Thyroid gland (tissue), 4 donors: Measurements from ENCODE around the gene H2BW1. TPM values are rescaled to one million over a fixed set of nuclear protein-coding genes. Genes with fewer than 3 reads are reported as not detected.
"Not testable (repeated sequence)": the region's sequence is repeated elsewhere in the genome, so short reads cannot be mapped to it uniquely, and the experiment has no call there.

ENCODE experiments used
- DNase-seq, 2 donors: peaks; one replicate each; pipeline ENCODE4 v3.0.0-alpha.2; 2019
- H3K27ac ChIP-seq, 3 donors: fragments of 200-600 bp; sonication (generic); 1 replicate in 2 of 3; 2 replicates in 1 of 3; pipeline ENCODE4 v1.5.1; 2016 to 2019; ENCODE audit warnings: mild to moderate bottlenecking in 1 of 3, moderate library complexity in 1 of 3
- H3K27me3 ChIP-seq: fragments of 200-600 bp; sonication (generic); one replicate; pipeline ENCODE4 v1.5.1; 2019
- H3K36me3 ChIP-seq, 2 donors: fragments of 200-600 bp; sonication (generic); one replicate each; pipeline ENCODE4 v1.5.1; 2016 to 2019
- H3K4me1 ChIP-seq, 2 donors: fragments of 200-600 bp; sonication (generic); one replicate each; pipeline ENCODE4 v1.5.1; 2017 to 2019
- H3K4me3 ChIP-seq, 3 donors: fragments of 200-600 bp; sonication (generic); replicated peaks in 1 of 3; 1 replicate in 2 of 3; 2 replicates in 1 of 3; pipeline ENCODE4 v1.5.1; 2016; ENCODE audit warnings: mild to moderate bottlenecking in 1 of 3
- H3K9me3 ChIP-seq: fragments of 200-600 bp; sonication (generic); one replicate; pipeline ENCODE4 v1.5.1; 2017
- POLR2A ChIP-seq, 2 donors: fragments of 450-650 bp; IDR thresholded peaks; one replicate each; pipeline ENCODE4 v1.6.1; 2017; ENCODE audit warnings: antibody characterized with exemption in 2 of 2, mild to moderate bottlenecking in 2 of 2, moderate library complexity in 1 of 2
- WGBS, 2 donors: methylation state at CpG; one replicate each; pipeline ENCODE4 v1.1.5; 2017; 5-methylcytosine and 5-hydroxymethylcytosine counted together
- intact Hi-C: fragments of 100-400 bp; cut with DNase I; formaldehyde crosslinking; loops from one replicate; pipeline ENCODE4 v1.15.1; 2023
- total RNA-seq, 4 donors: library from RNA; depleted of rRNA; stranded (reverse); fragments of >200 nt; gene quantifications; one replicate each; pipeline ENCODE4 v1.2.3, GENCODE V29; 2016
- TF ChIP-seq, protein P1 (sequence below), 6 experiments: fragments of 200-600 bp in 3 of 6; fragments of 450-650 bp in 3 of 6; sonication (generic) in 3 of 6; IDR thresholded peaks; one replicate each; pipeline ENCODE4 v1.5.1; 2016 to 2019; ENCODE audit warnings: antibody characterized with exemption in 6 of 6, mild to moderate bottlenecking in 2 of 6, inconsistent platforms in 1 of 6, moderate library complexity in 1 of 6

H2BW1 gene
- total RNA-seq, 4 donors from 2014 or later: not detected

GRCh38 chrX:104039689-104040505, 26.4 kb upstream of the H2BW1 start, which contains the start of gene H2BW2:
TSS of gene H2BW2 (plus strand) at chrX:104039956. CDS start at chrX:104039995, 39 bp downstream.
- H3K4me3 ChIP-seq: no peak within 1 kb of the TSS
- WGBS, 2 donors: 92 to 93% methylated on average over 17 to 38 of the region's 39 CpGs
- no peaks in the 10 kb centered on the region for H3K36me3 ChIP-seq
- no peak for TF ChIP-seq POLR2A (IDR thresholded peaks at IDR 0.05)
- TF ChIP-seq, protein P1, sequence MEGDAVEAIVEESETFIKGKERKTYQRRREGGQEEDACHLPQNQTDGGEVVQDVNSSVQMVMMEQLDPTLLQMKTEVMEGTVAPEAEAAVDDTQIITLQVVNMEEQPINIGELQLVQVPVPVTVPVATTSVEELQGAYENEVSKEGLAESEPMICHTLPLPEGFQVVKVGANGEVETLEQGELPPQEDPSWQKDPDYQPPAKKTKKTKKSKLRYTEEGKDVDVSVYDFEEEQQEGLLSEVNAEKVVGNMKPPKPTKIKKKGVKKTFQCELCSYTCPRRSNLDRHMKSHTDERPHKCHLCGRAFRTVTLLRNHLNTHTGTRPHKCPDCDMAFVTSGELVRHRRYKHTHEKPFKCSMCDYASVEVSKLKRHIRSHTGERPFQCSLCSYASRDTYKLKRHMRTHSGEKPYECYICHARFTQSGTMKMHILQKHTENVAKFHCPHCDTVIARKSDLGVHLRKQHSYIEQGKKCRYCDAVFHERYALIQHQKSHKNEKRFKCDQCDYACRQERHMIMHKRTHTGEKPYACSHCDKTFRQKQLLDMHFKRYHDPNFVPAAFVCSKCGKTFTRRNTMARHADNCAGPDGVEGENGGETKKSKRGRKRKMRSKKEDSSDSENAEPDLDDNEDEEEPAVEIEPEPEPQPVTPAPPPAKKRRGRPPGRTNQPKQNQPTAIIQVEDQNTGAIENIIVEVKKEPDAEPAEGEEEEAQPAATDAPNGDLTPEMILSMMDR (IDR thresholded peaks at IDR 0.05): no peak
- no peak for DNase-seq
- intact Hi-C loops: no loop called here
- no peaks in the 10 kb centered on the region for H3K4me1 ChIP-seq
- H3K27me3 ChIP-seq: no peaks in the 10 kb centered on the region
- H3K27ac ChIP-seq: no peak within 1 kb of the TSS
- no peaks in the 10 kb centered on the region for H3K9me3 ChIP-seq

- WGBS, 2 donors: 88% methylated on average over 11 of the region's 11 CpGs
- Histone ChIP-seq H3K36me3 (no peaks in the 10 kb centered on the region), H3K9me3 (no peaks in the 10 kb centered on the region), H3K4me1 (no peaks in the 10 kb centered on the region), H3K27me3 (no peaks in the 10 kb centered on the region), H3K4me3 (no peak overlapping the region), H3K27ac (no peak overlapping the region)
- TF ChIP-seq, protein P1 (IDR thresholded peaks at IDR 0.05): no peak
- no peak for TF ChIP-seq POLR2A (IDR thresholded peaks at IDR 0.05)
- intact Hi-C loops: no loop called here
- no peak for DNase-seq
Measured at GRCh38 chrX:104018126-104018525, 4.6 kb upstream of the H2BW1 start.

DNA sequence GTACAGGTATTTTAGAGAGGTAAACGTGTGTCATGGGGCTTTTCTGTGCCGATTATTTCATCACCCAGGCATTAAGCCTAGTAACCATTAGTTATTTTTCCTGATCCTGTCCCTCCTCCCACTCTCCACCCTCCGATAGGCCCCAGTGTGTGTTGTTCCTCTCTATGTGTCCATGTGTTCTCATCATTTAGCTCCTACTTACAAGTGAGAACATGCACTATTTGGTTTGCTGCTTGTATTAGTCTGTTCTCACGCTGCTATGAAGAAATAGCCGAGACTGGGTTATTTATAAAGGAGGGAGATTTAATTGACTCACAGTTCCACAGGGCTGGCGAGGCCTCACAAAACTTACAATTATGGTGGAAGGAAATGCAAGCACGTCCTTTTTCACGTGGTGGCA, 2.1 kb upstream of the H2BW1 start:
- H3K9me3 ChIP-seq, H3K36me3 ChIP-seq, intact Hi-C loops, DNase-seq, H3K27me3 ChIP-seq, H3K27ac ChIP-seq, H3K4me3 ChIP-seq, H3K4me1 ChIP-seq: not testable (repeated sequence)
- WGBS, 2 donors: 78 to 83% methylated on average over 8 of the region's 8 CpGs

GRCh38 chrX:104013158-104013557, 350 bp downstream of the H2BW1 start:
- Histone ChIP-seq H3K27me3 (no peaks in the 10 kb centered on the region), H3K4me3 (no peak overlapping the region), H3K36me3 (no peaks in the 10 kb centered on the region), H3K9me3 (no peaks in the 10 kb centered on the region), H3K27ac (no peak overlapping the region), H3K4me1 (no peaks in the 10 kb centered on the region)
- DNase-seq: no peak
- 67 to 97% methylated on average over 3 to 24 of the region's 24 CpGs for WGBS, 2 donors
- TF ChIP-seq, protein P1 (IDR thresholded peaks at IDR 0.05): no peak
- TF ChIP-seq POLR2A (IDR thresholded peaks at IDR 0.05): no peak
- intact Hi-C loops: loop anchor here (5.0 kb wide), 1 partner anchor 91 kb away; no protein-coding TSS in a partner anchor

- 68 to 70% methylated on average over 5 of the region's 5 CpGs for WGBS, 2 donors
- intact Hi-C loops: no loop called here
- no peak for DNase-seq
- Histone ChIP-seq H3K36me3 (no peaks in the 10 kb centered on the region), H3K27me3 (no peaks in the 10 kb centered on the region), H3K9me3 (no peaks in the 10 kb centered on the region), H3K27ac (no peak overlapping the region), H3K4me1 (no peaks in the 10 kb centered on the region), H3K4me3 (no peak overlapping the region)
- no peak for TF ChIP-seq POLR2A (IDR thresholded peaks at IDR 0.05)
- TF ChIP-seq, protein P1 (IDR thresholded peaks at IDR 0.05): no peak
Measured at GRCh38 chrX:104008831-104009230, 4.7 kb downstream of the H2BW1 start.
